Smooth muscle cell (in vitro differentiated cells): ENCODE data around the gene ALKBH4. TPM values are rescaled to one million over a fixed set of nuclear protein-coding genes. Genes with fewer than 3 reads are reported as not detected.

Experiments
- DNase-seq: peaks from one replicate; lab custom pipeline; 2025; ENCODE audit not compliant: unreplicated experiment; lab: John Stamatoyannopoulos, UW
- H2AFZ ChIP-seq: fragments of 200-600 bp; sonication (generic); 2 replicates; pipeline ENCODE4 v1.6.0; 2016; ENCODE audit warnings: antibody characterized with exemption, low read depth, mild to moderate bottlenecking
- H3F3A ChIP-seq: fragments of 200-600 bp; sonication (generic); 2 replicates; pipeline ENCODE4 v1.6.0; 2017; ENCODE audit warnings: antibody characterized with exemption, low read depth
- H3K27ac ChIP-seq: fragments of 200-600 bp; sonication (generic); 2 replicates; pipeline ENCODE4 v1.5.1; 2016; ENCODE audit warnings: low read depth, mild to moderate bottlenecking
- H3K27me3 ChIP-seq: fragments of 200-600 bp; sonication (generic); 2 replicates; pipeline ENCODE4 v1.6.1; 2016; ENCODE audit warnings: low read depth, mild to moderate bottlenecking
- H3K36me3 ChIP-seq: fragments of 200-600 bp; sonication (generic); 2 replicates; pipeline ENCODE4 v1.5.1; 2016; ENCODE audit warnings: low read depth
- H3K4me1 ChIP-seq: fragments of 200-600 bp; sonication (generic); 2 replicates; pipeline ENCODE4 v1.5.1; 2016; ENCODE audit warnings: low read depth
- H3K4me2 ChIP-seq: fragments of 200-600 bp; sonication (generic); 2 replicates; pipeline ENCODE4 v1.6.0; 2016; ENCODE audit warnings: mild to moderate bottlenecking
- H3K4me3 ChIP-seq: fragments of 200-600 bp; sonication (generic); 2 replicates; pipeline ENCODE4 v1.5.1; 2016; ENCODE audit warnings: mild to moderate bottlenecking
- H3K79me2 ChIP-seq: fragments of 200-600 bp; sonication (generic); 2 replicates; pipeline ENCODE4 v1.6.0; 2016; ENCODE audit warnings: low read depth, mild to moderate bottlenecking
- H3K9ac ChIP-seq: fragments of 200-600 bp; sonication (generic); 2 replicates; pipeline ENCODE4 v1.6.0; 2016; ENCODE audit warnings: low read depth
- H3K9me3 ChIP-seq: fragments of 200-600 bp; sonication (generic); replicated peaks from 2 replicates; pipeline ENCODE4 v1.5.1; 2016; ENCODE audit warnings: low read depth
- H4K20me1 ChIP-seq: fragments of 200-600 bp; sonication (generic); 2 replicates; pipeline ENCODE4 v1.6.0; 2016; ENCODE audit warnings: low read depth
- WGBS: methylation state at CpG from one replicate; pipeline ENCODE4 v1.1.7; 2016; ENCODE audit warnings: low lambda C conversion rate; 5-methylcytosine and 5-hydroxymethylcytosine counted together
- polyA plus RNA-seq: library from polyadenylated mRNA; unstranded; fragments of >200 nt; fragmentation: Nextera tagmentation; extraction: Ambion mirVana; gene quantifications from 2 replicates; pipeline ENCODE4 v1.2.1, GENCODE V29; 2016
- total RNA-seq: library from RNA; depleted of rRNA; stranded (reverse); fragments of >200 nt; gene quantifications from 2 replicates; pipeline ENCODE4 v1.2.3, GENCODE V29; 2014
- TF ChIP-seq, protein P1 (sequence below): fragments of 200-600 bp; sonication (generic); IDR thresholded peaks from 2 replicates; pipeline ENCODE4 v1.5.1; 2017; ENCODE audit warnings: borderline replicate concordance, mild to moderate bottlenecking, antibody characterized with exemption; ENCODE audit not compliant: insufficient read depth, poor library complexity, severe bottlenecking

ALKBH4 gene
- total and polyA plus RNA-seq, 2 experiments from 2014 or later: 7.0 to 15.7 TPM

- no peak for DNase-seq
- WGBS: 50% methylated on average over 9 of the region's 9 CpGs
- Histone ChIP-seq H3K79me2 (peaks cover 19% of the 10 kb centered on the region), H3K27ac (peak overlapping the region; percentile 82), H3K9ac (peak overlapping the region; percentile 94), H3K9me3 (no peaks in the 10 kb centered on the region), H4K20me1 (no peaks in the 10 kb centered on the region), H3K4me1 (peaks cover 11% of the 10 kb centered on the region), H3K4me2 (peak overlapping the region; percentile 98), H3K36me3 (no peaks in the 10 kb centered on the region), H3F3A (peaks cover 23% of the 10 kb centered on the region), H2AFZ (no peak overlapping the region), H3K4me3 (peak overlapping the region; percentile 70), H3K27me3 (no peaks in the 10 kb centered on the region)
- TF ChIP-seq, protein P1, sequence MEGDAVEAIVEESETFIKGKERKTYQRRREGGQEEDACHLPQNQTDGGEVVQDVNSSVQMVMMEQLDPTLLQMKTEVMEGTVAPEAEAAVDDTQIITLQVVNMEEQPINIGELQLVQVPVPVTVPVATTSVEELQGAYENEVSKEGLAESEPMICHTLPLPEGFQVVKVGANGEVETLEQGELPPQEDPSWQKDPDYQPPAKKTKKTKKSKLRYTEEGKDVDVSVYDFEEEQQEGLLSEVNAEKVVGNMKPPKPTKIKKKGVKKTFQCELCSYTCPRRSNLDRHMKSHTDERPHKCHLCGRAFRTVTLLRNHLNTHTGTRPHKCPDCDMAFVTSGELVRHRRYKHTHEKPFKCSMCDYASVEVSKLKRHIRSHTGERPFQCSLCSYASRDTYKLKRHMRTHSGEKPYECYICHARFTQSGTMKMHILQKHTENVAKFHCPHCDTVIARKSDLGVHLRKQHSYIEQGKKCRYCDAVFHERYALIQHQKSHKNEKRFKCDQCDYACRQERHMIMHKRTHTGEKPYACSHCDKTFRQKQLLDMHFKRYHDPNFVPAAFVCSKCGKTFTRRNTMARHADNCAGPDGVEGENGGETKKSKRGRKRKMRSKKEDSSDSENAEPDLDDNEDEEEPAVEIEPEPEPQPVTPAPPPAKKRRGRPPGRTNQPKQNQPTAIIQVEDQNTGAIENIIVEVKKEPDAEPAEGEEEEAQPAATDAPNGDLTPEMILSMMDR: no peak
These were observed 30.6 kb downstream of the ALKBH4 start for GRCh38 chr7:102434039-102434486.

GRCh38 chr7:102433219-102434038 is 31.2 kb downstream of the ALKBH4 start, which contains the start of gene ORAI2:
TSS of gene ORAI2 (plus strand) at chr7:102433575. CDS start at chr7:102438957, 5,382 bp downstream.
- TF ChIP-seq, protein P1: no peak
- Histone ChIP-seq H3K36me3 (no peaks in the 10 kb centered on the region), H3K9me3 (no peaks in the 10 kb centered on the region), H3K4me3 (peak within 1 kb of the TSS; percentile 70), H2AFZ (peak within 1 kb of the TSS; percentile 37), H3K27ac (peak within 1 kb of the TSS; percentile 95), H3K79me2 (peaks cover 19% of the 10 kb centered on the region), H3F3A (peaks cover 25% of the 10 kb centered on the region), H4K20me1 (no peaks in the 10 kb centered on the region), H3K4me2 (peak within 1 kb of the TSS; percentile 98), H3K27me3 (no peaks in the 10 kb centered on the region), H3K9ac (peak within 1 kb of the TSS; percentile 96), H3K4me1 (peaks cover 11% of the 10 kb centered on the region)
- under 1% methylated on average over 25 of the region's 90 CpGs for WGBS
- peak; percentile 58 for DNase-seq

- no peak for DNase-seq
- H3K36me3 ChIP-seq: no peaks in the 10 kb centered on the region
- H3K27ac ChIP-seq: peak overlapping the region; percentile 95
- H3K4me3 ChIP-seq: peak overlapping the region; percentile 70
- H3K9me3 ChIP-seq: no peaks in the 10 kb centered on the region
- 33% methylated on average over 27 of the region's 27 CpGs for whole genome bisulfite sequencing
- TF ChIP-seq, protein P1: no peak
- peaks cover 19% of the 10 kb centered on the region for H3K79me2 ChIP-seq
- peaks cover 25% of the 10 kb centered on the region for H3F3A ChIP-seq
- peak overlapping the region; percentile 98 for H3K4me2 ChIP-seq
- no peak overlapping the region for H2AFZ ChIP-seq
- peak overlapping the region; percentile 96 for H3K9ac ChIP-seq
- peaks cover 11% of the 10 kb centered on the region for H3K4me1 ChIP-seq
- no peaks in the 10 kb centered on the region for H4K20me1 ChIP-seq
- no peaks in the 10 kb centered on the region for H3K27me3 ChIP-seq
These were observed 32.0 kb downstream of the ALKBH4 start for GRCh38 chr7:102432442-102433218.
